A673 (cell line): ENCODE data around the gene PLXDC2. TPM values are rescaled to one million over a fixed set of nuclear protein-coding genes. Genes with fewer than 3 reads are reported as not detected.

Experiments used
- BruUV-seq: library from RNA; stranded (reverse); fragments of 400-500 nt; replicated peaks from 2 replicates; lab custom pipeline; 2021; lab: Mats Ljungman, UMichigan
- CTCF ChIA-PET: fragments of 300-600 bp; sonication (Branson Sonifier 250); formaldehyde crosslinking; loops from one replicate; lab custom pipeline; 2022; ENCODE audit warnings: antibody characterized with exemption; lab: Charles Lee
- POLR2A ChIA-PET: fragments of 300-600 bp; sonication (Branson Sonifier 250); formaldehyde crosslinking; loops from one replicate; lab custom pipeline; 2022; ENCODE audit warnings: antibody characterized with exemption; ENCODE audit not compliant: low non-redundant PET; lab: Charles Lee
- DNase-seq: peaks from one replicate; pipeline ENCODE4 v3.0.0-alpha.2; 2015; ENCODE audit warnings: low spot score
- H3K27ac ChIP-seq: fragments of 200-600 bp; sonication (generic); 2 replicates; pipeline ENCODE4 v1.5.1; 2016; ENCODE audit warnings: mixed run types, low read depth, mild to moderate bottlenecking, mixed read lengths, antibody characterized with exemption, low read length; ENCODE audit not compliant: poor library complexity, severe bottlenecking
- H3K27me3 ChIP-seq: fragments of 200-600 bp; sonication (generic); replicated peaks from 2 replicates; pipeline ENCODE4 v1.6.1; 2017; ENCODE audit warnings: mixed run types, low read depth, mild to moderate bottlenecking, mixed read lengths, antibody characterized with exemption, low read length; ENCODE audit not compliant: insufficient read depth, poor library complexity
- H3K36me3 ChIP-seq: fragments of 200-600 bp; sonication (generic); 2 replicates; pipeline ENCODE4 v1.6.1; 2016; ENCODE audit warnings: mixed run types, mild to moderate bottlenecking, mixed read lengths, antibody characterized with exemption, low read length; ENCODE audit not compliant: insufficient read depth, poor library complexity, severe bottlenecking
- H3K4me1 ChIP-seq: fragments of 200-600 bp; sonication (generic); 2 replicates; pipeline ENCODE4 v1.6.1; 2017; ENCODE audit warnings: mixed run types, mild to moderate bottlenecking, mixed read lengths, antibody characterized with exemption, low read length; ENCODE audit not compliant: insufficient read depth, poor library complexity, severe bottlenecking
- H3K4me3 ChIP-seq: fragments of 200-600 bp; sonication (generic); 2 replicates; pipeline ENCODE4 v1.5.1; 2016; ENCODE audit warnings: low read depth, mixed run types, mild to moderate bottlenecking, mixed read lengths, low read length; ENCODE audit not compliant: poor library complexity, severe bottlenecking
- H3K9me3 ChIP-seq: fragments of 200-600 bp; sonication (generic); 2 replicates; pipeline ENCODE4 v1.6.1; 2016; ENCODE audit warnings: mixed run types, low read depth, mild to moderate bottlenecking, mixed read lengths, antibody characterized with exemption, low read length; ENCODE audit not compliant: poor library complexity, severe bottlenecking
- EZH2 ChIP-seq: fragments of 200-600 bp; sonication (generic); IDR thresholded peaks from 2 replicates; pipeline ENCODE4 v1.6.1; 2017; ENCODE audit warnings: borderline replicate concordance, low read depth, mild to moderate bottlenecking, mixed read lengths, antibody characterized with exemption, low read length; ENCODE audit not compliant: poor library complexity, severe bottlenecking
- intact Hi-C: fragments of 100-400 bp; cut with micrococcal nuclease; formaldehyde crosslinking; loops from one replicate; pipeline ENCODE4 v1.10.0; 2022; ENCODE audit not compliant: unreplicated experiment
- total RNA-seq: library from RNA; stranded (reverse); gene quantifications from 2 replicates; pipeline ENCODE4 v1.2.3, GENCODE V29; 2021
- TF ChIP-seq, protein P1 (sequence below): fragments of 300-800, 200-600 bp; sonication (generic); conservative IDR thresholded peaks from 2 replicates; pipeline ENCODE4 v1.5.1; 2017; ENCODE audit warnings: low read depth, mild to moderate bottlenecking, antibody characterized with exemption, low read length, moderate library complexity, mixed read lengths

PLXDC2 gene
- total RNA-seq, 1 experiment from 2014 or later, result 74.8 TPM

DNA sequence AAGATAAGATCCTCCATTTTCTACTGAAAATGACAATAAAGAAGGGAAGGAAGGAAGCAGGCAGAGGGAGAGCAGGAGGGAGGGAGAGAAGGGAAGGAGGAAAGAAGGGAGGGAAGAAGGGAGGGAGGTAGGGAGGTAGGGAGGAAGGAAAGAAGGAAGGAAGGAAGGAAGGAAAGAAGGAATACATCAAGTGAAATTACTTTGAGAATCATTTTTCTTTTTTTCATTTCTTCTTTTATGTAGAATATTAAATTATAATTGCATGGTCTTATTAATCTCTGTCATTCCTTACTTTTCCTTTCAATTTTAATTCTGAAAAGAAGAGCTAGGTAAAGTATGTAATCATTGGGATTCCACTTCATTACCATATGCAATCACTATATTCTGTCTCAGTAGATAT is 97.8 kb downstream of the PLXDC2 start:
- intact Hi-C loops, result no loop called here
- no peak for DNase-seq
- ChIA-PET POLR2A (no interaction called here), CTCF (no interaction called here)
- Histone ChIP-seq H3K27me3 (no peaks in the 10 kb centered on the region), H3K9me3 (peaks cover 6% of the 10 kb centered on the region), H3K36me3 (no peaks in the 10 kb centered on the region), H3K4me3 (no peak overlapping the region), H3K27ac (no peak overlapping the region), H3K4me1 (peaks cover 24% of the 10 kb centered on the region)
- no TSS peak for BruUV-seq
- TF ChIP-seq, protein P1, sequence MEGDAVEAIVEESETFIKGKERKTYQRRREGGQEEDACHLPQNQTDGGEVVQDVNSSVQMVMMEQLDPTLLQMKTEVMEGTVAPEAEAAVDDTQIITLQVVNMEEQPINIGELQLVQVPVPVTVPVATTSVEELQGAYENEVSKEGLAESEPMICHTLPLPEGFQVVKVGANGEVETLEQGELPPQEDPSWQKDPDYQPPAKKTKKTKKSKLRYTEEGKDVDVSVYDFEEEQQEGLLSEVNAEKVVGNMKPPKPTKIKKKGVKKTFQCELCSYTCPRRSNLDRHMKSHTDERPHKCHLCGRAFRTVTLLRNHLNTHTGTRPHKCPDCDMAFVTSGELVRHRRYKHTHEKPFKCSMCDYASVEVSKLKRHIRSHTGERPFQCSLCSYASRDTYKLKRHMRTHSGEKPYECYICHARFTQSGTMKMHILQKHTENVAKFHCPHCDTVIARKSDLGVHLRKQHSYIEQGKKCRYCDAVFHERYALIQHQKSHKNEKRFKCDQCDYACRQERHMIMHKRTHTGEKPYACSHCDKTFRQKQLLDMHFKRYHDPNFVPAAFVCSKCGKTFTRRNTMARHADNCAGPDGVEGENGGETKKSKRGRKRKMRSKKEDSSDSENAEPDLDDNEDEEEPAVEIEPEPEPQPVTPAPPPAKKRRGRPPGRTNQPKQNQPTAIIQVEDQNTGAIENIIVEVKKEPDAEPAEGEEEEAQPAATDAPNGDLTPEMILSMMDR, result no peak
- no peak for TF ChIP-seq EZH2

DNA sequence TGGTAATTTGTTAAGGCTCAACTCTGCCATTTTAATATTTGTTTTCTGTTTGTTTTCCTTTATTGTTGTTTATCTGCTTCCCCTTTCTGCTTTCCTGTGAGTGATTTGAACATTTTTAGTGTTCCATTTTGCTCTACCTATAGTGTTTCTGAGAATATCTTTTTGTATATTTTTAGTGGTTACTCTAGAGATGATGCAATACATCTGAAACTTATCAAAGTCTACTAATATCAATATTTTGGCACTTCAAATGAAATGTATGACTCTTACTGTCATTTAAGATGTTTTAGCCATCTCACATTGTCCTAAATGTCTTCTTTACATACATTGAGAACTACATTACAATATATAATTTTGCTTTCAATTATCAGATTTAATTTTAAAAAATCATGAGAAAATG is 98.9 kb downstream of the PLXDC2 start:
- H3K36me3 ChIP-seq, result no peaks in the 10 kb centered on the region
- peaks cover 26% of the 10 kb centered on the region for H3K4me1 ChIP-seq
- no peak overlapping the region for H3K27ac ChIP-seq
- TF ChIP-seq EZH2, result no peak
- TF ChIP-seq, protein P1, result no peak
- POLR2A ChIA-PET, result no interaction called here
- no peak overlapping the region for H3K4me3 ChIP-seq
- intact Hi-C loops, result no loop called here
- H3K9me3 ChIP-seq, result peaks cover 6% of the 10 kb centered on the region
- CTCF ChIA-PET, result no interaction called here
- no TSS peak for BruUV-seq
- H3K27me3 ChIP-seq, result no peaks in the 10 kb centered on the region
- DNase-seq, result no peak

DNA sequence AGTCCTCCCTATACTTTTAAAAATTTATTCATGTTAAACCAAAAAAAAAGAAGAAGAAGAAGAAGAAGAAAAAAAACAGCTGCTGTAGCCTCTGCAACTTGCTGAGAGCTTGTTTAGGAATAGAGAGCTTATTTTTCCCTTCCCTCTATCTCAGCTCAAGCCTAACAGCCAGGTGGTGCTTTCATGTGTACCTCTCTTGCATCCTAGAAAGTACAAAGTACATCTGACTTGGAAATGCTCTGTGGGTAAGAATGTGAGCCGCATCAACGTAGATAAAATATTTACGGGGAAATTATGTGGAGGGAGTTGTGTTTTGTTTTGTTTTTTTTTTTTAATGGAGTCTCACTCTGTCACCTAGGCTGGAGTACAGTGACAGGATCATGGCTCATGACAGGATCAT is 99.6 kb downstream of the PLXDC2 start:
- TF ChIP-seq, protein P1, result no peak
- no peak for TF ChIP-seq EZH2
- DNase-seq, result no peak
- no peaks in the 10 kb centered on the region for H3K27me3 ChIP-seq
- no peak overlapping the region for H3K27ac ChIP-seq
- H3K9me3 ChIP-seq, result peaks cover 6% of the 10 kb centered on the region
- CTCF ChIA-PET, result no interaction called here
- H3K4me1 ChIP-seq, result peaks cover 27% of the 10 kb centered on the region
- intact Hi-C loops, result no loop called here
- no peak overlapping the region for H3K4me3 ChIP-seq
- no TSS peak for BruUV-seq
- POLR2A ChIA-PET, result no interaction called here
- no peaks in the 10 kb centered on the region for H3K36me3 ChIP-seq
